Measurements from ENCODE around the gene ZWILCH.

DNA sequence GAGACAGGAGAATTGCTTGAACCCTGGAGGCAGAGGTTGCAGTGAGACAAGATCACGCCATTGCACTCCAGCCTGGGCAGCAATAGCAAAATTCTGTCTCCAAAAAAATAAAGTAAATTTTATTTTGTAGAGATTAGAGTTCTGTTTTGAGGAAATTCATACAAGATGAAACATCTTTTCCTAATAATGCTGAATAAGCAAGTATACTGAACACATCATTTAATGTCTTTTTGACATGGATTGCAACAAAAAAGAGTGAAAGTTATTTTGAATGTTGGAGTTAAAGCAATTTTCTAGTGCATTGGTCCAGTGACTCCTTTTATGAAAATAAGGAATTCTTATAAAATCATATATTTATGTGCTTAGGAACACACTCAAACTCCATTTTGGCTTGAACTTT lies 40.1 kb downstream of the ZWILCH start:
- TF ChIP-seq, protein P1, sequence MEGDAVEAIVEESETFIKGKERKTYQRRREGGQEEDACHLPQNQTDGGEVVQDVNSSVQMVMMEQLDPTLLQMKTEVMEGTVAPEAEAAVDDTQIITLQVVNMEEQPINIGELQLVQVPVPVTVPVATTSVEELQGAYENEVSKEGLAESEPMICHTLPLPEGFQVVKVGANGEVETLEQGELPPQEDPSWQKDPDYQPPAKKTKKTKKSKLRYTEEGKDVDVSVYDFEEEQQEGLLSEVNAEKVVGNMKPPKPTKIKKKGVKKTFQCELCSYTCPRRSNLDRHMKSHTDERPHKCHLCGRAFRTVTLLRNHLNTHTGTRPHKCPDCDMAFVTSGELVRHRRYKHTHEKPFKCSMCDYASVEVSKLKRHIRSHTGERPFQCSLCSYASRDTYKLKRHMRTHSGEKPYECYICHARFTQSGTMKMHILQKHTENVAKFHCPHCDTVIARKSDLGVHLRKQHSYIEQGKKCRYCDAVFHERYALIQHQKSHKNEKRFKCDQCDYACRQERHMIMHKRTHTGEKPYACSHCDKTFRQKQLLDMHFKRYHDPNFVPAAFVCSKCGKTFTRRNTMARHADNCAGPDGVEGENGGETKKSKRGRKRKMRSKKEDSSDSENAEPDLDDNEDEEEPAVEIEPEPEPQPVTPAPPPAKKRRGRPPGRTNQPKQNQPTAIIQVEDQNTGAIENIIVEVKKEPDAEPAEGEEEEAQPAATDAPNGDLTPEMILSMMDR (IDR thresholded peaks at IDR 0.05; ENCODE audit: borderline replicate concordance, extremely low read depth, low read length, poor library complexity, severe bottlenecking), result no peak
- no peak for TF ChIP-seq EZH2 (IDR thresholded peaks at IDR 0.05; ENCODE audit: borderline replicate concordance, low read depth, low read length, severe bottlenecking)
